NOMO-1 treated with DMSO at 0.1 percent for 48 hours (cell line): ENCODE measurements around the gene HMGB4.

Source experiments
- DNase-seq: peaks from one replicate; lab custom pipeline; 2025; ENCODE audit not compliant: unreplicated experiment; lab: John Stamatoyannopoulos, UW

Gene HMGB4, protein sequence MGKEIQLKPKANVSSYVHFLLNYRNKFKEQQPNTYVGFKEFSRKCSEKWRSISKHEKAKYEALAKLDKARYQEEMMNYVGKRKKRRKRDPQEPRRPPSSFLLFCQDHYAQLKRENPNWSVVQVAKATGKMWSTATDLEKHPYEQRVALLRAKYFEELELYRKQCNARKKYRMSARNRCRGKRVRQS

DNA sequence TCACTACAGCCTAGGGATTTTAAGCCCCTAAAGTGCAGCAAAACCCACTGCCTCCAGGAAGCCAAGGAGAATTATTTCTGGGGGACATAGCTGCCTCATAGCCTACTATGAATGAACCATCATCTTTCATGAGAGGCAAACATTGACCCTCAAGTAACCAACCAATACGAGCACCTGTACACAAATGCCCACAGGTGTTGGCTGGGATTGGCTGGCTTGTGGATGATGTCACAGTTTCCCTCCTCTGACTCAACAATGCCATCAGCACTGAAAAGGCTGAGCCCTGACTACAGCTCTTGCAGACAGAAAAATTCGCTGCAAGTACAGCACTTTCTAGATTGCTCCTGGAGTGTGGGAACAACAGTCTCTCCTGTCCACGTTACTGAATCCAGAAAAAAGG, at the start of gene HMGB4:
Gene HMGB4 (plus strand): TSS at position 301 of the 400 bp plus-strand sequence. CDS start 113 bp downstream, outside the sequence.
- DNase-seq, result no peak

DNA sequence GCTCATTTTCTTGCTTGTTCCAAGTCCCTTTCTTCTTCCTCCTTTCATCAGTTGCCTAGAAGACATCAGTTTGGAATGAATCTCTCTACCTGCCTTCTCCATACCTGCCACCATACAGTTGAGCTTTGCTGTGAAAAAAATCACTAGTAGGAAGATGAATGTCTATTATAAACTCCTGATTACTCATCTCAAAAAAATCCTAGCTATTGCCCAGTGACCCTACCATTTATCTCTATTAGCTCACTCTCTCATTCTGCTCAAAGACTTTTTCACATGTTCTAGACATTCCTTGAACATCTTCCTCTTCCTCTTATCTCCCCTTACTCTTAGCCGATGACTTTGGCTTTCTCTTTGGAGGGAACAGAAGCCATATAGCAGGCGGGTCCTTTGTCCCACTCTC, 49.7 kb upstream of the HMGB4 start:
- DNase-seq, result no peak

DNA sequence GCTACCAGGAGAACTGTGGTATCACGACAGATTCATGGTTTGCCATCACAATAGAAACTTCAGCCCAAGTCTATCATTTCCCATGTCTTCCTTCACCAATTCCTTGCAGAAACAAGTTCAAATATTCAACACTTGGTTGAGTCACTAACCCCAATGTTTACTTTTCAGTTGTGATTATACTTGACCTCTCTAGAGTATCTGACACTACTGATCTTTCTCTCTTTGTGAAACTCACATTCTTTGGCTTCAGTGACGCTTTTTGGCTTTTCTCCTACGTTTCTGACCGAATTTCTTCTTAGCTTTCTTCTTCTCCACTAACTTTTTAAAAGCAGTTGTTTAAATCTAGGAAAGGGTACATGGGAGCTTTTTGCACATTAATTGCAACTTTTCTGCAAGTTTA, 48.8 kb upstream of the HMGB4 start:
- DNase-seq, result no peak

DNA sequence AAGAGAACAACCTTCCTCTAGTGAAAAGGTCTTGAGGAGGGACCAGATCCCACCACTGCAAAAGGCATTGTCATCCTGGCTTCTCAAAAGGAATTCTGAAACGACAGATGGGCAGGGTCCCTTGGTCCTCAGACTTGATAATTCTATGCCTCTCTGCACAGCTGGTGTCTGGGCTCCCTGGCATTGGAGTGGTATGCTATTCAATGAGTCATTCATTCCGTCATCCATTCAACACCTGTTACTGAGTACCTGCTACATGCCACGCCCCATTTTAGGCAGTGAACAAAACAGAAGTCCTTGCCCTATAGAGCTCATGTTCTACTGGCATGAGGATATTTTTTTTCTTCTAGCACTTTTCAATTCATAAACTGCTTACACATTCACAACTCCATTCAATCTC, 45.8 kb upstream of the HMGB4 start:
- DNase-seq, result no peak

DNA sequence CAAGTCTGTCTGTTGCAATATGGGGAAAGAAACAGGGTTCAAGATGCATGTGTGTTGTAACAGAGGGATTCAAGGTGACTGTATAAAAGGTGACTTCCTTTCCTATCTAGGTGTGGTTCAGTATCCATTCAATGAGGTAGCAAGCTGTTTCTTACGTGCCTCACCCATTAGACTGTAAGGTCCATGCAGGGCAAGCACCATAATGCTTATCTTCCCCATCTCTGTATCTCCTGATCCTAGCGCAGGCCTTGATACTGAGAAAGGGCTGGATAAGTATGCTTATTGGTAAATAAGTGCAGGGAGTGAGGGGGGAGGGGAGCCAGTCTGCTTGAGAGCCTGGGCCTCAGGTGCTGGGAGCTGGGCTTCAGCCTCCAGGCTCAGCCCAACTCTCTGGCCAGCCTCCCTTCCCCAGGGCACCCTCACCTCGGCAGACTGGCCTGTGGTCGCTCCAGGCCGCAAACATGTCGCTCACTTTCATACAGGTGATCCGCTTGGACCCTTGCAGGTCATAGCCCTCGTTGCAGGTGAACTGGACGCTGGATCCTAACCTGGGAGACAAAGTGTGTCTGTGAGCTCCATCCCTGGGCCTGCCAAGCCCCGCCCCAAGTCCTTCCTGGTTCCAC, 44.5 kb upstream of the HMGB4 start:
- DNase-seq, result no peak

DNA sequence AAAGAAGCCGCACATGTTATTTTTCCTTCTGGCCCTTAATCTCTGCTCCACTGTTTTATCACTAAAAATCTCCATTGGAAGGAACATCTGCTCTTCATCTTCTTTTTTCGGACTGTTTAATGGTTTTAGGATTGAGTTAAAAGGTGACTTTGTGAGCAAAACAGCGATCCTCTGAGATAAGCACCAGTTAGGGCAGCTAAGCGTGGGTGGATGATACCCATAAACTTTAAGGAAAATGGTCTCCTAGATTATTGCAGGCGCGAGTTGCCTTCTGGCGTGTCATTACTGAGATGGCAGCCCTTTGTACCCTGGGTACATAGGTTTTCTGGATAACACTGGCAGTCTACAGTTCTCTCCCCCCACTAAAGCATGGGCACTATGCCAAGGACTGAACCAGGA, 44.0 kb upstream of the HMGB4 start:
- no peak for DNase-seq

DNA sequence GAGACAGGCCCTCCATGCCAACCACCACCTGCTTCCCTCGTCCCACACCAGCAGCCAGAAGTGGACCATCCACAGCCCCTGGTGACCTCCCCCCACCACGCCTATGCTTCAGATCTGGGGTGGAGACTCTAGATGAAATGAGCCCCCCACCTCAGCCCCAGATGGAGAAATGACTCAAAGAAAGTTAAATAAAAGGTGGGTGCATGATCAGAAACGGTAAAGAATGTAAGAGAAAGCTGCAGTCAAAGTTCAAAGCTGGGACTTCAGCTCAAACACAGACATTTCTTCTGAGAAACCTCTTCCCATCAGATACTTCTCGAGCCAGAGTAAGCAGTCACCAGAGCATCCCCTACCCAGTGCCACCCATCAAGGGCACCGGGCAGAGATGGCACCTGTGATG, 43.1 kb upstream of the HMGB4 start:
- no peak for DNase-seq

DNA sequence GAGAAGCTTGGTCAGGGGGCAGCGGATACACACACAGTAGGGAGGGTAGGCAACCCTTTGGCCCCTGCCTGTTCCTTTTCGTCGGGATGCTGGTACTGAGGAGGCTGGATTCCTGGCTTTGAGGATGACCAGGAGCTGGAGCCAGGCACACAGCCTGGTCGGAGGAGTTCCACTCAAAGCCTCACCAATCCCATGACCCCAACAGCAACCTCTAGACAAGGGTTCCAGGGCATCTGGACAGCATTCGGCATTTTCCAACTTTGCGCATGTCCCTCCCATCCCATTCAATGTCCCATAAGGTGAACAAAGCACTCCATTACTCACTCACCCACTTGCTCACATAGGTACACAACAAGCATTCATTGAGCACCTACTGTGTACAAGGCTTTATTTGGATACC, 42.6 kb upstream of the HMGB4 start:
- DNase-seq, result no peak

DNA sequence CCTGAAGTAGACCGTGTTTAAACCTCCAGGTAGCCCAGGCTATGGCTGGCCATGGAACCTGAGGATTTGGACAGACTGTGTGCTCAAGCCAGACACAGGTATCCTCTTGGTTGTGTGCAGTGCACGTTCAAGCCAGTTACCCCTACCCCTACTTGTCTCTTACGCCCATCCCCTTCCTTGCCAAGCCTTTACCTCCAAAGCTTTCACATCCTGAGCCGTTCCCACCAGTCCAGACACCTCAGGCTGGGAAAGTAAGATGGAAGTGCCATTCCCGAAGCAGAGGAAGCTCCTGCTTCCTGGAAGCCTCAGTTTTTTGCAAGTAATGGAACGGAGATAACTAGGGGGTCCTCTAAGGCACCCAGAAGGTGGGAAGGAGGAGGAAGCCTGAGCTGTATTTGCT, 41.5 kb upstream of the HMGB4 start:
- DNase-seq, result no peak

DNA sequence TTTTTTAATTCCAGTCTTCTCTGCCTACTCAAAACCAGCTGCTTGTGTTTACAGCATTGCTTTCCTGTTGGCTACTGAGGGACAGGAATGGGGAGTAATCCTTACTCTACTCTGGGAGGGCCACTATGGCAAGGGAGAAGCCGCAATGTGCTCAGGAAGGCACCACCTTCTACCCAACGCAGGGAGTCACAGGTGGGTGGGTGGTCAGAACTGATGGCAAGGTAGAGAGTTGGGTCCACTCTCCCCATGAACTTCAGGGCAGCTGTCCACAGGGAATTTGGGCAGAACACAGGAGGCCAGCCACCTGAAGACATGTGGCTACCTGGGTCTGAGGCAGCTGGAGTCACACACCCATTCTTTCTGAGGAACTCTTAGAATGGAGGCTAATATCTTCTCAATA, 40.5 kb upstream of the HMGB4 start:
- no peak for DNase-seq

DNA sequence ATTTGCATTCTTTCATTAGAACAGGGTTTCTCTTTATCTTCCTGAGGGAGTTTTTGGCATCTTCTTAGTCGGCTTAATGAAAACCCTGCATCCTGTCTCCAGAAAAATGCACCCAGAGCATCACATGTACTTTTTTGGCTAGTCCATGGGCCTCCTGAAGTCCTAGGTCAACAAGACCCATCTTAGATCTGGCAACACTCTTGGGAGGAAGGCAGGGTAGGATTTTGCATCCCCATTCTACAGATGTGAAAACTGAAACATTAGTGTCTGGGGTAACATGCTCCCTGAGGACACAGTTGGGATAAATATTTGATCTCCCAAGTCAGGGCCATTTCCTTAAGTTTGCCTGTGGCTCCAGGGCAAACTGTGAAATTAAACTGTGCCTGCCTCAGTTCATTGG, 40.0 kb upstream of the HMGB4 start:
- DNase-seq, result no peak

DNA sequence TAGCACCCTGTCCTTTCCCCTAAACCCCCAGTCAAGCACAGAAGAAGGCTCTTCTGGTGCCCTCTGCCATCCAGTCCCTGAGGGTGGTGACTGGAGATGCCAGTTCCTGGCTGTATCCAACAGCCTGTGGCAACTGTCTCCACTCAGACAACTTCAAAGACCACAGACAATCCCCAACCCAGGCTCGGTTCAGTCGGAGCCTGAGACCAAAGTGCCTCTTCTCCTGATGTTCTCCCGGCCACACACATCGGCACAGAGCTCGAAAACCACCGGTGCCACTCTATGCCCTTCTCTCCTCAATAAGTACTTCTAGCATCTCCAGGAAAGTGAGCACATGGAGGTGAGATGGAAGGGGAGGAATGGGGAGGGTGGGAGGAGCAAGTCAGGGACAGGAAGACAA, 39.6 kb upstream of the HMGB4 start:
- DNase-seq, result no peak

DNA sequence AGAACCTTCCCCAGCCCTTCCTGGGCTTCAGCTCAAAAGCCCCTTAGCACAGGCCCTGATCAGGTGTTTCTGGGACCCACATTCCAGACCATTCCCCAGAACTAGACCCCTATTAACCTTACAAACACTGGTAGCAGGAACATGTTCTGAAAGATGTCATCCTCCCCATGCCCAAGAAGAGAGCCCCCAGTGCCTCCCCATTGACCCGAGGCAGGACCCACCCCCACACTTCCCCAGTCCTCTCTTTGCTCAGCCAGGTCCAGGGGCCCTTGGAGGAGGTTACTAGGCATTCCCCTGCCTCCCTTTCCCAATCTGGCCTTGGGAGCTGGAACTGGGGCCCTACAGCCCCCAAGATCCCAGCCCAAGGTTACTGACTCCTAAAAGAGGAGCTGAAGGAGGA, 38.9 kb upstream of the HMGB4 start:
- DNase-seq, result no peak

DNA sequence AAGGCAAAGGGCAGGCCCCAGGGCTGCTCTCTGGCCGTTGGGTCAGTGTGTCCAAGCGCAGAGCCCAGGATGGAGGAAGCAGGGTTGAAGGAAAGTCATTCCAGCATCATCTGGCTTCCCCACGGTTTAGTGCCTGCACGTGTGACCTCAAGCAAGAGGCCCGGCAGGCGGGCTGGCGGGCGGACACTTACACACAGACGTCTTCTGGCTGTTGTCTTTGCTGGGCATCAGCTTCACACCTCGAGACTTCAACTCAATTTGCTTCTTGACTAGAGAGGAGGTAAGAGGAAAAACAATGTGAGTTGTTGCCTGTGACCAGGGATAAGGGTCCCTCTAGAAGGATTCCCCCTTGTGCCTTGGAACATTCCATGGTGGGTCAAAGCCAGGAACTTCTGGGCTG, 38.4 kb upstream of the HMGB4 start:
- no peak for DNase-seq

DNA sequence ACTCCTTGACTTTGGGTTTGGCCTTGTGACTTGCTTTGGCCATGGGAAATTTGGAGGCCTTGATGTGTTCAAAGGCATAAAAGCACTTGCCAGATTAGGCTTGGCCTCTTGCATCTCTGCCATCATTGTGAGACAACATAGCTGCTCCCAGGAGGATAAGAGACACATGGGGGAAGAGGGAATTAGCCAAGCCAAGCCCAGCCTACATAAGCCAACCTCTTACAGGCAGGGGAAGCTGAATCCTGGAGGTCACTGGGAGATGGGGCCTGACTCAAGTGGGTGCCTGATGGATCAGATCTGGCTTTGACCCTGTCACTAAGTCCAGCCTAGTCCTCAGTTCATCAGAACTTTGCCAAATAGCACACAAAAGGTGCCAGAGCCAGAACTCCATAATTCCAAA, 37.6 kb upstream of the HMGB4 start:
- DNase-seq, result no peak

DNA sequence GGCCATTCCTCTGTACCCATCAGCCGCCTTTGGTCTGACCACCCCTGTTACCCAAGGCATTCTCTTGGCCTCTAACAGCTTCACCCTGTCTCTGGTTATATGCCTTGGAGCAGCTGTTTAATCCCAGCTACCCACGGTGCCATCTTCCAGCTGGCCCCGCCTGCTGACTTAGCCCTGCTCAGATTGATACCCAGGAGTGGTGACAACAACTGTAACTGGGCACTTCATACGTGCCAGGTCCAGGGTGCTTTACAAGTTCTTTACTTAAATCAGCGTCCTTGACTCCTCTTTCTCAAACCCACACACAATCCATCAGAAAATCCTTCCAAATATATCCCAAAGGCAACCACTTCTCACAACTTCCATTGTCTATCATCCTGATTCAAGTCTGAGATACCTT, 37.2 kb upstream of the HMGB4 start:
- DNase-seq, result no peak

DNA sequence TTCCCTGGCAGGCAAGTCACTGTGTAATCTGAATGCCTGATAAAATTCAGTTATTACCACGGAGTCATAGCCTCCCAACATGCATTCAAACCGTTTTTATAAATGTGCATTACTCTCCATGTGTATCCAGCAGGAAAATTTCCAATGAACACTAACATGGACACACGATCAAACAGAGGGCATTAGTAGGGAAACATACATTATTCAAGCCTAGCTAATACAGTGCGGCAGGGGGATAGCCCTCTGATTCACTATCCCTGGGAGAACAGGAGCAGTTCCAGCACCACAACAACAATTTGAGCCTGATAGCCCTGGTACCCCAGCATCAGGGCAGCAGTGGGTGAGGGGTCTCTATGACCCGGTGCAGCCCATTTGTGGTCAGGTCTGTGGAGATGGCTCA, 35.8 kb upstream of the HMGB4 start:
- DNase-seq, result no peak

DNA sequence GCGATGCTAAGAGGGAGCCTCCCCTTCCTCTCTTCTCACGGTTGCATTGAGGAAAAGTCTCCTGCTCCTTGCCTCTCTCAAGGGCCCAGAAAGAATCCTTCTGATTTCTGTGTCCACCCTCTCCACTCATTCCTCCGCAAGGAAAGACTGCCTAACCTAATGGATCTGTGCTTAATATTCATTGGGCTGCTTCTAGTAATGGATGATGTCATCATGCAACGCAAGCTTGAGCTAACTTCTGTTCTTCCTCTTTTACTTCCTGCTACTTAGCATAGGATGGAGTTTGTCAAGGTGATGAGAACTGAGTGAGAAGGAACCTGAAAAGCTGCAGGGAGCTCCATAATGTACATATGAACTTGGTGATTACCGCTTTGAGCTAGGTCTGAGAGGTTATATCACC, 35.2 kb upstream of the HMGB4 start:
- DNase-seq, result no peak

DNA sequence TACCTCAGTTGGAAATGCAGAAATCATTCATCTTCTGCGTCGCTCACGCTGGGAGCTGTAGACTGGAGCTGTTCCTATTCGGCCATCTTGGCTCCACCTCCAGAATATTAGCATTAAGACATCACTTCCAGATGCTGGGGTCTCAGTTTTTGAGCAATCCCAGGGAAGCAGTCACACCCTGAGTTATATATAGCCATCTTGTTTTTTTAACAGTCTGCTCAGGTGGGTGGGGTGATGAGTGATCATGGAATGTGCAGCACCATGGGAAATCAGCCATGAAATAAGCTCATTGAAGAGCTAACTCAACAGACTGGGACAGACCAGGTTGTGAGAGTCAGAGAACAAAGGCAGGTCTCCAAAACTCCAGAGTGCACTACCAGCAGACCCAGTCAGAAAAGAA, 27.0 kb upstream of the HMGB4 start:
- no peak for DNase-seq

DNA sequence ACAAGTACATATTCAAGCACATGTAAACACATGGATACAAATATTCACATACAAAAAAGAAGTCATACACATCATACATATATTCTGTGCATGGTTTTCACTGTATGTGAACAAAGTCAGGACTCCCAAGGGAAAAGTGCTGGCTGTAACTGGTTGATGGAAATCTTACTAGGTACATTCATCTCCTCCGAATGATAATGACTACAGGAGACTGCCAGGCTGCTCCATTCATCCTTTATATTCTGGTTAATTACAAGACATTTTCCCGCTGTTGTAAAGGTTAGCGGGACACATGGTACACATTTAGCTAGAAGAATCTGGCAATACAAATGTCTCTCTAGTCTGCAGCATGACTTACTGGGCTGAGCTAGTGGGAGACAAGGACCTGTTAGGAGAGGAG, 26.2 kb upstream of the HMGB4 start:
- no peak for DNase-seq

DNA sequence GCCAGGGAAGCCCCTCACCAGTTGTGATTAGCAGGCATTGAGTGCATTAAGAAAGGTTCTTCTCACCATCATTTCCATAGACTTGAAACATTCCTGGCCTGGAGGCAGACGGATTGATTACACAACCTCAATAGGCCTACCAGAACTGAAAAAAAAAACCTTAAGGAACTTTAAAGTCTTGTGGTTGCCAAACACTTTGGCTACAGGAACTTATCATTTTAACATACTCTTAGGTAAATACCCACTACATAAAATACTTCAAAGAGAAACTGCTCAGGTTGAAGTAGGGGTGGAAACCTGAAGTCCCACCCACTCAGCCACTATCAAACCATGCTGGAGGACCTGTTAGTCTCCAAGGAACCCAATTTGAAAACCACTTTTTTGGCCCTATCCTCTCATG, 22.4 kb upstream of the HMGB4 start:
- DNase-seq, result no peak

DNA sequence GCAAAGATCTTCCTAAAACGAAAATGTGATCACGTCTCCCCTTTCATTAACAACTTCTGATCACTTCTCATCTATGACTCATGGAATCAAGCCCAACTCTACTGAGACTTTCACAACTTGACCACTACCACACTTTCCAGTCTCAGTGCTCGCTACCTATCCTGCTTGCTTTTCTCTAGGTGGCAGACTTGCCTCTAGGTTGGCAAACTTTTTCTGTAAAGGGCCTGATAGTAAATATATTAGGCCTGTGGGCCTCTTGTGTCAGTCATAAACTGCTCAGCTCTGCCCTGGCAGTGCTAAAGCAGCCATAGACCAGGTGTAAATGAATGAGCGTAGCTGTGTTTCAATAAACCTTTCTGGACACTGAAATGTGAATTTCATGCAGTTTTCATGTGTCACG, 21.5 kb upstream of the HMGB4 start:
- no peak for DNase-seq

DNA sequence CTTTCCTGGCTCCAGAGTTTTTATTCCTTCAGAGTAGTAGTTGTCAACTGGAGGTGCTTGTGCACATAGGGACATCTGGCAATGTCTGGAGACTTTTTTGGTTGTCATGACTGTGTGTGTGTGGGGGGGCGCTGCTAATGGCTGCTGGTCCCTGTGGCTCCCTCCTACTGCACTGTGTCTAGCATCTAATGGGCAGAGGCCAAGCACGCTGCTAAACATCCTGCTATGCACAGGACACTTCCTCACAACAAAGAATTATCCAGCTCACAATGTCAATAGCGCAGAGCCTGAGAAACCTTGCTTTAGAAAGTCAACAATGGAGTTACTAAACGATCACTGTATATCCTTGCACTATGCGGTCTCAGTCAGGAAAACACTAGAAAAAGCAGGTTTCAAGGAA, 19.7 kb upstream of the HMGB4 start:
- DNase-seq, result no peak
